Suppressor macrophage (primary cell): ENCODE results near the gene RGS19.
A peak's percentile ranks its signal among the peaks of the same experiment; 100 is the strongest.

ENCODE experiments used
- DNase-seq, 4 experiments: peaks; one replicate each; pipeline ENCODE4 v3.0.0-alpha.2; 2020 to 2022

RGS19 gene

GRCh38 chr20:64063389-64064144 is 15.8 kb downstream of the RGS19 start:
- peak; percentile 44 to 73 (median 68) for DNase-seq

GRCh38 chr20:64062596-64063388 is 16.5 kb downstream of the RGS19 start, which contains the start of gene TCEA2:
TCEA2 (plus strand) TSS chr20:64063198; CDS start chr20:64063313, 115 bp downstream.
- peak; percentile 95 to 98 (median 97) for DNase-seq

DNA sequence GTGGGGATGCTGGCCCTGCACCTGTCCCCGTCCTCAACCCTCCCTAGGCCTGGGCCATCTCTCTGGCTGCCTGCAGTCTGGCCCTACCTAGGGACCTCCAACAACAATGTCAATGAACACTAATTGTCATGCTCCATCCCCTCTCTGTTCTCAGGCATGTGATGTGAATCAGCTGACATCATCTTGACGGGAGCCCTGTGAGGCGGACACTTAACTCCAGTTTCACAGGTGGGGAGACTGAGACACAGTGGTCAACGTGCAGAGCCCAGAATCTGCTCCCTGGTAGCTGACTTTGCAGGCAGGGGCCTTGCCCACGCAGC is 17.1 kb downstream of the RGS19 start:
- no peak for DNase-seq

- DNase-seq = peak in 1 of 4 experiments; percentile 22
These were observed 20.8 kb downstream of the RGS19 start for GRCh38 chr20:64058536-64058935.

DNA sequence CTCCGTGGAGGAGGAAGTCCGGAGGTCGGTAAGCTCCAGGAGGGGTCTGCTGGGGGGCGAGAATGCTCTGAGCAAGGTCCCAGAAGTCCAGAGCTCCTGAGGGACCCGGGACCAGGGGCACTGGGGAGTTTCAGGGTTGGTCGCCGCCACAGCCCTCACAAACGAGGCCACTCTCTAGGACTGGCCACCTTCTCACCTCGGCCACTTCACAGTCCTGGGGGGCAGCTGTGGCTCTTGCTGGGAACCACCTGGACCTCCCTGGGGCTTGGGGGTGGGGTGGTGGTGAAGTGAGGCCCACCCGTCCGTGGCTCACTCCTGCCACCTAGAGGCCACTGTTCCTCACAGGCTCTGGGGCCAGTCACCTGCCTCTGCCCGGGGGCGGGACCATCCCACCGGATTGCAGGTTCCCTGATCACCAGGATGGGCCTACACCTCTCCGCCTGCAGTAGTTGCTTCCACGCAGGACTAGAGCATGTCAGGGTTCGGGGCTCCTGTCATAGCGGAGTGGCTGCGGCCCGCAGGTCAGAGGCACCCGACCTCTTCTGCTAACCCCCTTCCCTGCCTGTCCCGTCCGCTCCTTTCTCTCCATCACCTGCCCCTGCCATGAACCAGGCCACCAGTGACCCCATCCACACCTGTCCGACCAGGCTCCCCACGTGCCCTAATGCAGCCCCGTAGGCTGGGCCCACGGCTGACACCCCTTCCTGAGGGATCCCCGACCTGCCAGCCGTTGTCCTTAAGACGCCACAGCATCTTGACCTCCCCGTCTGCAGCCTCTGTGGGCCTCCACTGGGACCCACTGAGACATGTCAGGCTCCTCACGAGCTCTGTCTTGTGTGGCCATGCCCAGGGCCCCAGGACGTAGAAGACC is 21.5 kb downstream of the RGS19 start:
- DNase-seq = peak; percentile 61 to 84 (median 74)

DNA sequence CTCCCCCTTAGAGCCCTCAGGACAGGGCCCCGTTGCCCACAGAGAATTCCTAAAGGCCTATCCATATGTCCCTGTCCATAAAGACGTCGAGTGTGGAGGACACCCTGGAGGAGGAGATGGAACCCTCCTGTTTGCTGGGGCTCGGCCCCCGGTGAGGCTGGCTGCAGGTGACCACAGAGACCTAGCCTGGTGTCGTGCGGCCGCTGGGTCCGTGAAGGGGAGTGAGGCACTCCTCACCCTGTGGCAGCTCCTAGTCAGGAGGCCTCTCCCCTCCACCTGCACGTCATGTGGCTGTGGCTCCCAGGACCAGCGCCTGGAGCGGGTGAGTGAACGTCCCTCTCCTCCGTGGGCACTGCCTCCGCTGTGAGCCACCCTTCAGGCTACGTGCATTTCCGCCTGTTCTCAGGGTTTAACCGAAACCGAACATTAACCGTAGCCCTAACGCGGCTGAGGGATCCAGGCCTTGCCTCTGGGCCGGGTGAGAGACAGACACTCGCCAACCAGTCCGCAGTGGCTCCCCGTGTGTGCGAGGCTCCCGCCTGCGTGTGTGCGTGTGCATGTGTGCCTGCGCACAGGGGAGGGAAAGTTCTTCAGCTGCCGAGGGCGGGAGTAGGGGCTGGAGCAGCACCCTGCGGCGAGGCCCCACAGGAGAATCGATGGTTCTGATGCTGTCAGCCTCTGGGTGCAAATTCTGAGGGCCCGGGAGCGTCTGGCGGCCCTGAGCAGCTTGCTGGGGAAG is 22.3 kb downstream of the RGS19 start:
- no peak for DNase-seq

- DNase-seq = no peak
These were observed 22.8 kb downstream of the RGS19 start for GRCh38 chr20:64056639-64056888.

- DNase-seq = no peak
These were observed 23.3 kb downstream of the RGS19 start for GRCh38 chr20:64055893-64056638.

- no peak for DNase-seq
These were observed 23.9 kb downstream of the RGS19 start for GRCh38 chr20:64055396-64055892.

GRCh38 chr20:64053841-64054661 is 25.3 kb downstream of the RGS19 start:
- DNase-seq = peak in 3 of 4 experiments; percentile 24 to 44 (median 38)

DNA sequence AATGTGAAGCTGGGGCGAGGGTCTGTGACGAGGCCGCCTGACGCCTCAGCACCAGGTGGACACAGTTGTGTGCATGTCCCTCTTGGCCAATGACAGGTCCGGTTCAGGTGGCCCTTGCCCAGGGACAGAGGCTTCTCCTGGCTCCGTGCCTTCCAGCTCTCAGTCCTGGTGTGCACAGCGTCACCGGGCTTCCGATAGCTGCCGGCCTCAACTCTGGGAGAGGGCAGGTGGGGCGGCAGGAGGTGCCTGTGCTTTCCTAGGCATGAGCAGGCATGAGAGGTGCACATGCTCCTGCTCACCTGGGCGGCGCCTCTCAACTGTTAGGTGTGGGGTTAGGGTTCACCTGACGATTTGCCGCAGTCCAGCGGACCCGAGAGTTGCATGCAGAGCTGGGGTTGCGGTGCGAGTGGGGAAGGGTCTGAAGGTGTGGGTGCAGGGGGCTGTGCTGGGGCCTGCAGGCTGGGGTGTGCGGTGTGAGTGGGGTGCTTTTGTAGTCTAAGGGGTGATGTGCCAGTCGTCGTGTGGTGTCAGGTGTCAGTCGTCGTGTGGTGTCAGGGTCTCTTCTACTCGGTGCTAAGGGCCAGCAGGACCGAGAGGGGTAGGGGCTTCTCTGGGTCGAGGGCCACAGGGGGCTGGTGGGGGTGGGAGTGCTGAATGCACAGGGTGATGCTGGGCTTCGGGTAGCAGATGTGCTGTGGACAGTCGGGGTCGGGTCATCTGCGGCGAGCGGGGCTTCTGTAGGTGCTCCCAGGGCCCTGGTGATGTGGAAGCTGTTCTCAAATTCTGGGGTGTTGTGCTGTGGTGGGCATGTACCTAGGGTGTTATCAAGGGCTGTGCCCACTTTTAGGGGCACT is 26.1 kb downstream of the RGS19 start:
- DNase-seq = no peak

GRCh38 chr20:64052326-64052722 is 27.0 kb downstream of the RGS19 start:
- DNase-seq = no peak

- no peak for DNase-seq
These were observed 27.6 kb downstream of the RGS19 start for GRCh38 chr20:64051561-64052325.

- no peak for DNase-seq
These were observed 28.3 kb downstream of the RGS19 start for GRCh38 chr20:64051033-64051452.

- DNase-seq = peak in 2 of 4 experiments; percentile 26 to 50
These were observed 28.9 kb downstream of the RGS19 start for GRCh38 chr20:64050261-64051032.

DNA sequence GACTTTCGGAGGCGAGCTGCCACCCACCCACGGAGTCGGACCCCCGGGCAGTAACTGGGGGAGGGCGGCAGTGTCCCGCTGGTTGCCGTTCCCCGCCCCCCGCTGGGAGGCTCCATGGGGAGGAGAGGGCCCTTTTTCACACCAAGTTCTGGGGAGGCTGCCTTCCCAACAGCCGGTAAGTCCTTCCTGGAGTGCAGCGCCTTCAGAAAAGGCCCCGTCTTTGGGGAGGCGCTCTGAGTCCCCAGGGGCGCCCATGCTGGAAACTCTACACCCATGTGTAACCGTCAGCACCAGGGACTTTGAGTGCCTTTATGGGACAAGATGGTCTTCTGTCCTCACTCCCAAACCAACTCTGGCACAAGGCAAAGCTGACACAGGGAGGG is 29.4 kb downstream of the RGS19 start:
- DNase-seq = no peak

DNA sequence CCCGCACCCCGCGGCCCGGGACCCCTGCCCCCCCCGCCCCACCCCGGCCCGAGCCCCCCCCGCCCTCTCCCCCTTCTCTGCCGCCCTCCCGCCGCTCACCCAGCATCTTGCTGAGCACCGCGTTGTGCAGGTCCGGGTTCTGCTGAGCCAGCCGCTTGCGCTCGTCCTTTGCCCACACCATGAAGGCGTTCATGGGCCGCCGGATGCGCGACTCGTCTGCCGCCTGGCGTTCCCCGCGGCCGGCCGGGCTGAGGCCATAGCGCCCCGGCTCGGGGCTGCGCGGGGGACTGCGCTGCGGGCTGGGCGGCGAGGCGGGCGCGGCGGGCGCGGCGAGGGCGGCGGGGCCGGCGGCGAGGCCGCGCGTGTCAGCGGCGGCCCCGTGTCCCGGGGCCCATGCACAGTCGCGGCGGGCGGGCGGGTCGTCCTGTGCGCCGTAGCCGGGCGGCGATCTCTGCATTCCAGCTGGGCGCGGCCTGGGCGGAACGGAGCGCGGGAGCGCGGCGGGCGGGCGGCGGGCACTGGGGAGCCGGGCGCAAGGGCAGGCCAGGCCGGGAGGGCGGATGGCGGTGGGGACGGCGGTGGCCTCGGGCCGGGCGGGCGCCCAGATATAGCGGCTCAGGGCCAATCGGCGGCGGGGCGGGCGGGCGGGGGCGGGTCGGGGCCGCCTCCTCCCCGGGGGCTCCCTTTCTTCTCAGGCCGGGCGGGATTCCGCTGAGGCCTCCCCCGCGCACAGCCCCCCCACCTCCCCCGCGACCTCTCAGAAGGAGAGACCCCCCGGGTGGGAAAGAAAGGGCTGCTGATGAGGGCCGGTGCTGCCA is 30.0 kb downstream of the RGS19 start, which contains the start of gene SOX18:
Gene SOX18, minus strand, starts transcription at position 580 of the 818 bp plus-strand sequence. Its CDS starts 123 bp downstream, at position 457.
- DNase-seq = peak in 3 of 4 experiments; percentile 31 to 72 (median 52)
